Fibroblast of gingiva (primary cell): Measurements from ENCODE around the gene HDAC4.
"Not testable (repeated sequence)": the region's sequence is repeated elsewhere in the genome, so short reads cannot be mapped to it uniquely, and the experiment has no call there.

ENCODE experiments used
- DNase-seq: peaks from one replicate; pipeline ENCODE4 v3.0.0-alpha.2; 2011; ENCODE audit warnings: low read depth

HDAC4 gene

GRCh38 chr2:239186516-239187357 is 214.1 kb downstream of the HDAC4 start:
- DNase-seq = no peak

GRCh38 chr2:239184968-239185903 is 215.6 kb downstream of the HDAC4 start:
- no peak for DNase-seq

GRCh38 chr2:239184179-239184578 is 216.6 kb downstream of the HDAC4 start:
- DNase-seq = no peak

- DNase-seq = no peak
These were observed 217.6 kb downstream of the HDAC4 start for GRCh38 chr2:239182981-239183791.

GRCh38 chr2:239181903-239182581 is 218.8 kb downstream of the HDAC4 start:
- no peak for DNase-seq

- no peak for DNase-seq
These were observed 219.5 kb downstream of the HDAC4 start for GRCh38 chr2:239181074-239181902.

- DNase-seq = no peak
These were observed 220.2 kb downstream of the HDAC4 start for GRCh38 chr2:239180526-239181073.

GRCh38 chr2:239179851-239180371 is 220.9 kb downstream of the HDAC4 start:
- no peak for DNase-seq

GRCh38 chr2:239178954-239179353 is 221.9 kb downstream of the HDAC4 start:
- no peak for DNase-seq

- no peak for DNase-seq
These were observed 222.3 kb downstream of the HDAC4 start for GRCh38 chr2:239178484-239178883.

- no peak for DNase-seq
These were observed 222.9 kb downstream of the HDAC4 start for GRCh38 chr2:239177908-239178307.

- DNase-seq = no peak
These were observed 223.5 kb downstream of the HDAC4 start for GRCh38 chr2:239177325-239177724.

GRCh38 chr2:239176138-239176803 is 224.5 kb downstream of the HDAC4 start:
- DNase-seq = not testable (repeated sequence)

- DNase-seq = no peak
These were observed 225.6 kb downstream of the HDAC4 start for GRCh38 chr2:239175181-239175580.

- no peak for DNase-seq
These were observed 227.5 kb downstream of the HDAC4 start for GRCh38 chr2:239173301-239173700.

GRCh38 chr2:239171643-239172042 is 229.2 kb downstream of the HDAC4 start:
- no peak for DNase-seq

- DNase-seq = no peak
These were observed 231.3 kb downstream of the HDAC4 start for GRCh38 chr2:239169311-239170048.

GRCh38 chr2:239168575-239168974 is 232.2 kb downstream of the HDAC4 start:
- DNase-seq = no peak
